HG03439 (cell line): ENCODE measurements around the gene RNPS1.

Experiments
- ATAC-seq: cut with Tn5 transposase; IDR thresholded peaks from one replicate; pipeline ENCODE4 v1.9.1; 2021; ENCODE audit warnings: mild to moderate bottlenecking, moderate library complexity; ENCODE audit not compliant: unreplicated experiment

Gene RNPS1, protein sequence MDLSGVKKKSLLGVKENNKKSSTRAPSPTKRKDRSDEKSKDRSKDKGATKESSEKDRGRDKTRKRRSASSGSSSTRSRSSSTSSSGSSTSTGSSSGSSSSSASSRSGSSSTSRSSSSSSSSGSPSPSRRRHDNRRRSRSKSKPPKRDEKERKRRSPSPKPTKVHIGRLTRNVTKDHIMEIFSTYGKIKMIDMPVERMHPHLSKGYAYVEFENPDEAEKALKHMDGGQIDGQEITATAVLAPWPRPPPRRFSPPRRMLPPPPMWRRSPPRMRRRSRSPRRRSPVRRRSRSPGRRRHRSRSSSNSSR

GRCh38 chr16:2267913-2268666 lies at the start of gene RNPS1:
Gene RNPS1 (minus strand): TSS chr16:2268126. CDS start chr16:2264643, 3,483 bp downstream.
- peak; percentile 74 for ATAC-seq

DNA sequence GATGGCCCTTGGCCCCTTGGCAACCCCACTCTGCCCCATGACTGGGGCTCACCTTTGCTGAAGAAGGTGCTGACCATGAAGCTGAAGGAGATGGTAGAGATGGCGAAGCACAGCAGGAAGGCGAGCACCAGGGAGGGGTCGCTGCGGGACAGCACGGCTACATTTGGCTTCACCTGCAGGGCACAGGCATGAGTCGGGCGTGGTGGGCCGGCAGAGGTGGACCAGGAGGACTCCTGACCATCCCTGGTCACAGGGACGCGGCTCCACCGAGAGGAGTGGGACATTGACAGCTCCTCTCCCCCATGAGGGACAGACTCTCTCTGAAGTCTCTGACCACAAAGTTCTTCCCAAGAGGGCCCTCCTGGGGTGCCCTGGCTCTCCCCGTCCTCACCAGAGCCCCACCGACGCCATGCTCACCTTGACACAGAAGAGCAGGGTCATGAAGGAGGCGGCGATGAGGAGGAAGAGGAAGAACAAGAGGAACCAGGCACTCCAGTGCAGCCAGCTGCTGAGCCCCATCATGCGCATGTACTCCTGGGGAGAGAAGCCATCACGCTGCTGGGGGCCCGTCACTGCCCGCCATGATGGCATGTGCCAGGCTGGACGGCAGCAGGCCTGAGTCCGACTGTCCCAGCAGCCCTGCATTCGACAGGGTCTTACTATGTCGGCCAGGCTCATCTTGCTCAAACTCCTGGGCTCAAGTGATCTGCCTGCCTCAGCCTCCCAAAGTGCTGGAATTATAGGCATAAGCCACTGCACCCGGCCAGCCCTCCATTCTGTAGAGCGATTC lies 49.5 kb upstream of the RNPS1 start:
- ATAC-seq, result no peak

GRCh38 chr16:2308089-2308962 lies 40.4 kb upstream of the RNPS1 start:
- no peak for ATAC-seq

DNA sequence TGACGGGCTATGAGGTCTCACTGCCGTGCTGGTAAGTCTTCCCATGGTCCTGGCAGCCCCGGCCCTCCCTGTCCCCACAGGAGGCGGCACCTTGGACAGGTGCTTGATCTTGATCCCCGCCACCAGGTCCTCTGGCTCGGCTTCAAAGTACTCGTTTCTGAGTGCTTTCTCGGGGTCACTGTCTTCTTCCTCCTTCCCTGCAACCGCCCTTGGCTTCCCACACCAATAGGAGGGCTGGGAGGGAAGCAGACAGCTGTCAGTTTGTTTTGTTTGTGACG lies 31.9 kb upstream of the RNPS1 start:
- ATAC-seq, result no peak

DNA sequence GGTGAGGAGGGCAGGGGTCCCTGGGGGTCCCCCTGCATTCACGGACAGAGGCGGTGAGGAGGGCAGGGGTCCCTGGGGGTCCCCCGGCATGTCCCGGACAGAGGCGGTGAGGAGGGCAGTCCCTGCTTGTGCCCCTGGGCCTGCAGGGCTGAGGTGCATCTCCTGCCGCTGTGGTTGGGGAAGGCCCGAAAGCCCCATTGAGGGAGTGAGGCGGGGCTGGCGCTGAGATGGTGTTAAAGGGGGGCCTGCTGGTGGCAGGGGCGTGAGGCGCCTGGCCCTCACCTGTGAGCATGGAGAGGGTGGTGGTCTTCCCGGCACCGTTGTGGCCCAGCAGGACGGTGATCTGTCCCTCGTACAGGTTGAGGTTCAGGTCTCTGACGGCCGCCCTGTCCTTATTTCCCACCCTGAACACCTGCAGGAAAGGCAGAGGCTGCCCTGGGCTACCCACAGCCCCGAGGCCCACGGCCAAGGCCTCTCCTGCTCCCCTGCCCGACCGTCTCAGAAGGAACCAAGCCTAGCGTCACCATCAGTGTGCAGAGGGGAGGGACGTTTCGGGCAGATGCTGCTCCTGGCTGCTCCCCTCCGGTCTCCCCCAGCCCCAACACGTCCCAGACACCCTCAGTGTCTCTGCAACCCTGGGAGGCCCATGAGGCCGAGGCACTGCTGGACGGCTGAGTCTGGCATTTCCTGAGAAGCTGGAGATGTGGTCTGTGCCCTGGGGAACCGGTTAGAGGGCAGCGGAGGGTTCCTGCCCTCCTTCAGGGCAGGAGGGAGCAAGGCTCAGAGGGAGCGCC lies 31.4 kb upstream of the RNPS1 start:
- no peak for ATAC-seq

DNA sequence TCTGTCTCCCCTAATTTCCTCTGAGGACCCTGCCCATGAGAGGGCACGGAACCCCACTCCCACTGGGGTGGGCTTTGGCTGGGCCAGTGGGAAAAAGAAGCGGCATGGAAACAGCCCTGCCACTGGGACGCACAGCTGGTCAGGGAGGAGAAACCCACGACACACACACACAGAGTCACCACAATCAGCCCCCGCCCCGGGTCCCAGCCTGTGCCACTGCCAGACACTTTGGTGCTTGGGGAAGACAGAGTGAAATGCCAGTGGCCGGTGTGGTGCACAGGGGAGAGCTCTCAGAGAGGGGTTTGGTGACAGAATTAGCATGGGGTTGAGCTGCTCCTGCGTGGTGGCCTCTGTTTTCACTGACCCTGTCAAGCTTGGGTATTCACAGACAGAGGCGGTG lies 30.7 kb upstream of the RNPS1 start:
- no peak for ATAC-seq

DNA sequence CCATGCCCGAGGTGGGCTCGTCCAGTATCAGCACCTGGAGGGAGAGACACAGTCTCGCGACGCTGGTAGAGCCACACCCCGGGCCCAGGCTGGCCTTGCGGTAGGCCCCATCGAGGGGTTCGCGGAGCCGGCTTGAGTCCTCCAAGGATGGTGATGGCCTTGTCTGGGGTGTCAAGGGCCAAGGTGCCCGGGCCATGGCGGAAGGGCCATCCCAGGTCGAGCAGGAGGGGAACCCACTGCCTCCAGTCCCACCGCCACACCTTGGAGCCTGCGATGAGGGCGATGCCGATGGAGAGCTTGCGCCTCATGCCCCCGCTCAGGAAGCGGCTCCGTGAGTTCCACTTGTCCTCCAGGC lies 29.6 kb upstream of the RNPS1 start:
- ATAC-seq, result no peak

DNA sequence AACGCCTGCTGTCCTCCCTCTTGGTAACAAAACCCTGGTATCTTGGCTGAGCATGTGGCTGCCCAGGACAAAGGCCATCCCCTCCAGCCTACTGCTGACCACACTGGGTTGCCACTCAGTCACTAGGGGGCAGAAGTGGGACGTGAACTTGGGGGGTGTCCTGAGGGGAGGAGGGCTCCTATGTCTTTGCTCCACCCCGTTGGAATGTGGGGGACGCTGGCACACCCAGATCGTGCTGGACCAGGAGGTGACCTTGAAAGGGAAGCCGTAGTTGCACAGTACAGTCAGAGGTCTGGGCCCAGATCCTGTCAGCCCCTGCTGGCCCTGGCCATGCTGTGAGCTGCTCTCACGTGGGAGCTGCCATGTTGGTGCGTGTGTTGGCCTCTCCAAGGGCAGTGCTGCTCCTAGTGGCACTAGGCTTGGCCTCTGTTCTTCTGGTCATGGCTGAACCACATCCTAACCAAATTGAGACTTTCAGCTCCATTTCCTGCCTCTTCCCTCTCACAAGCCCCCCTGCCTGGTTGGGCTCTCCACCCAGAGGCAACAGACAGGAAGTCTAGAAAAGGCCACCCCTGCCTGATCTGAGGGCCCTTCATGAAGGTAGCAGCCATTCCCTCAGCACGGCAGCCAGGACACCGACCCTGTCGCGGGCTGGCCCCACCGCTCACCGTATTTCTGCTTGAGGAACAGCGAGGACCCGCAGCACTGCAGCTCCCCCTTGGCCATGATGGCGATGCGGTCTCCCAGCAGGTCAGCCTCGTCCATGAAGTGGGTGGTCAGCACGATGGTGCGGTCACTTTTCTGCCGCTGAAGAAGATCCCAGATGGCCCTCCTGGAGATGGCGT lies 29.0 kb upstream of the RNPS1 start:
- ATAC-seq, result no peak

- peak; percentile 57 for ATAC-seq
Measured at GRCh38 chr16:2295056-2295798, 27.3 kb upstream of the RNPS1 start.

GRCh38 chr16:2292221-2292620 lies 24.3 kb upstream of the RNPS1 start:
- no peak for ATAC-seq

GRCh38 chr16:2289282-2289681 lies 21.4 kb upstream of the RNPS1 start:
- ATAC-seq, result no peak

- no peak for ATAC-seq
Measured at GRCh38 chr16:2288726-2289125, 20.8 kb upstream of the RNPS1 start.

DNA sequence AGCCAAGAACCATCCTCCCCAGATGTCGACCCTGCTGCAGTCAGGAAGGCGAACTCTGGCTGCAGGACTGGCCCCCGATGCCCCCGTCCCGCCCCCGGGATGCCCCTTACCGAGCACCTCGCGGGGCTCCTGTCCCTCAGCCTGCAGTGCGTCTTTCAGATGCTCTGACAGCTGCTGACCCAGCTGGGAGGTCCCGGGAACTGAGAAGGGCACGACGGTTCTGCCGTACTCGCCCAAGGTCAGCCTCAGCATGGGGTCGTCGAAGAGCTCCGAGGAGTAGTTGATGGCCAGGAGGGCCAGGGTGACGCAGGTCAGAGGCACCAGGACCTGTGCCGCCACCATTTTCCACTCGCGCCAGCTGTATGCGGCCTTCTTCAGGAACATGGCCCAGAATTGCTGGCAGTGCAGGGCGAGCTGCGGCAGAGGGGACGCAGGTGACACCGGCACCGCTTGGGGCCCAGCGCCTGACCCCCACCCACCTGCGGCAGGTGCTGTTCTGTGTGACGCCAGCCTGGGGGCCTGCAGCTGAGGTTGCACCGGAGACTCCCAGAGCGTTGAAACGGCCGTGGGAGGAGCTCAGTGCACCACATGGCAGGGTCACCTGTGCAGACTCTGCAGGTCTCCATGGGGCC lies 20.1 kb upstream of the RNPS1 start:
- no peak for ATAC-seq

DNA sequence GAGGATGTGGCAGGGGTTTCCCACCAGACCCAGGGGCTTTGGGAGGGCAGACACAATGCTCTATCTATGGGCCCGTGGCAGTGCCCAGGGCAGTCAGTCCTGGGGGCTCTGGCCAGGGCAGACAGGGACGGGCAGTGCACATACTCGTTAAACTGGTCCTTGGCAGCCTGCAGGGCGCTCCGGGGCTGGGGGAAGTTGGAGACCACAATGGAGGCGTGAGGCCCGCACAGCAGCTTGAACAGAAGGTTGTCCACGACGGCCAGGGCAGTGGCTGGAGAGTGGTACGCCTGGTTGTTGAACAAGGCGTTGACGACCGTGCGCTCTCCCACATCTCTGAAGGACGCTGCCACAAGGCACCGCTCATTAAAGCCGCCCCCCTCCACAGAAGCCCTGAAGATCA lies 18.6 kb upstream of the RNPS1 start:
- ATAC-seq, result no peak

DNA sequence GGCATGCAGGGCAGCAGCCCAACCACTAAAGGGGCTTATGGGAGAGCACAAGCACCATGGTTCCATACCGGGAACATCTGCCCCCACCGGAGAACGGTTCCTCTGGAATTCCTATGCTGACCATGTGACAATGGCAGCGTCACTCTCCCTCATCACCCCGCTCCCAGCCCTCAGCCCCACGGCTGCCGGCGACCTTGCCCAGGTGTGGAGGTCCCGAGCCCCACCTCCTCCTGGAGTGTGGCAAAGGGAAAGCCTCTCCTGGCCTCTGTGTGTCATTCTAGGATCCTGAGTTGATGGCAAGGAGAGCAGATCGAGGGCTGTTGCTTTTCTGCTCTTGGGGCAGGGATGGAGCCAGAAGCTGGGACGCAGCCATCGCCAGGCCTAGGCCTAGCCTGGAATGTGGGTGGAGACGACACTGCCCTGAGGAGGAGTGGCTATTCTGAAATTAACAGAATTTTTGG lies 17.8 kb upstream of the RNPS1 start:
- no peak for ATAC-seq

DNA sequence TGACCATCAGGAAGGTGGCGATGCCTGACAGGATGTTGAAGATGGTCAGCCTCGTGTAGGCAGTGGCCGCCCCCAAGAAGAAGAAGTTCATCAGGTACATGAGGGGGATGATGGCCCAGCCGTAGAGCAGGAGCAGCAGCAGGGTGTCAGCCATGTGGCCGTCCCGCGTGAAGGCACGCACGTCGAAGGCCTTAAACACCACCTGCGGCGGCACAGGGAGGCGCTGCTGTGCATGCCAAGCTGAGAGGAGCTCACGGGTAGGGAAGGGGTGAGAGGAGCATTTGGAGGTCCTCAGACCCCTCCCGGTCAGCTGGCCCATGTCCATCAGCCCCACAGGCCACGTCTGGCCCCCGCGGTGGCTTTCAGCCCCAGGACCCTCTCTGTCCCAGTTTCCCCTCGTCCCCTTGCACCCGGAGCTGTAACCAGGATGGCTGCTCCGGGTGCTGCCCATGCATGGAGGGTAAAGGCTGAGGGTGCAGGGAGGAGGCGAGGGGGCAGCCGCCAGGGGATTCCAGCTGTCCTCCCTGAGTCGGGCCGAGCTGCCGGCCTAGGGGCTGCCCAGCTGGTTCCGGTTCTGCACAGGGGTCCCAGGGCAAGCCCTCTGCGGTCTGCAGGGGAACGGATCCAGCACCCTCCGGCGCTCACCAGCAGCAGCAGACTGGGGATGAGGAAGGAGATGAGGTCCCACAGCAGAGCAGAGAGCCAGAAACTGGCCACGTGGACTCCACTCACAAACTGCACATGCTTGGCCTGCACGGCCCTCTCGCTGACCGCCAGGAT lies 17.1 kb upstream of the RNPS1 start:
- ATAC-seq, result no peak

DNA sequence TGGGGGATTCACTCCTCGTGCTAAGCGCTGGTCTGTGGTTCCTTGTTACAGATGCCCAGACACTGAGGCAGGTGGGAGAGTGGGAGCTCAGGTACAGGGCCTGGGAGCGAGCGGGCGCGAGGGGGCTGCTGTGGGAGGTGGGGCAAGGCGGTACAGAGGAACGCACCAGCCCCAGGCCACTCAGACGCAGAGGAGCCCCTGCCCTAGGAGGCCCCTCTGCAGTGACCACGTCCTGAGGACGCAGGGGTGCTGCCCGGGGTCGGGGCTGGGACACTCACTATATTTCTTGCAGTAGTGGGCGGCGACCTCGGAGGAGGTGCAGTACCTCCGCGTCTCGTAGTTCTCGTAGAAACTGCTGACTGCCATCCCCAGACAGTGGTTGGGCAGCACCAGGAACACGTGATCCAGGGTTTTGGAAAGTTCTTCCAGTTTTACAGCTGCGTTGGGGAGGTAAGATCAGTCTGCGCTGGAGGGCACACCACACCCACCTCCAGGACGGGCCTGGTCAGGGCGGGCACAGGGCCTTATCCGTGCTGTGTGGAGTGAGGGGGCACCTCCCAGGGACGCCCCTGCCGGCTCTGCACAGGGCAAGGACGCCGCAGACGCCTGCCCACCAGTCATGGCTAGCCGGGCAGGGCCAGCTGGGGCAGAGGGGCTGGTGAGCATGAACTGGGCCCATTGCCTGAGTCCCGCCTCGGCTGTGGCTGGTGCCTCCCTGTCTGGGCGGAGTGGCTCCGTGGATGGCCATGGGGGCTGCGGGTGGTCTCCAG lies 16.3 kb upstream of the RNPS1 start:
- ATAC-seq, result no peak
